HG02943 (cell line): ENCODE results near the gene FAM78A.

ENCODE experiments used
- ATAC-seq: cut with Tn5 transposase; IDR thresholded peaks from one replicate; pipeline ENCODE4 v1.9.1; 2021; ENCODE audit warnings: mild to moderate bottlenecking, low read depth, moderate library complexity; ENCODE audit not compliant: unreplicated experiment

FAM78A gene, protein sequence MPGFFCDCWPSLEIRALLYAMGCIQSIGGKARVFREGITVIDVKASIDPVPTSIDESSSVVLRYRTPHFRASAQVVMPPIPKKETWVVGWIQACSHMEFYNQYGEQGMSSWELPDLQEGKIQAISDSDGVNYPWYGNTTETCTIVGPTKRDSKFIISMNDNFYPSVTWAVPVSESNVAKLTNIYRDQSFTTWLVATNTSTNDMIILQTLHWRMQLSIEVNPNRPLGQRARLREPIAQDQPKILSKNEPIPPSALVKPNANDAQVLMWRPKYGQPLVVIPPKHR

DNA sequence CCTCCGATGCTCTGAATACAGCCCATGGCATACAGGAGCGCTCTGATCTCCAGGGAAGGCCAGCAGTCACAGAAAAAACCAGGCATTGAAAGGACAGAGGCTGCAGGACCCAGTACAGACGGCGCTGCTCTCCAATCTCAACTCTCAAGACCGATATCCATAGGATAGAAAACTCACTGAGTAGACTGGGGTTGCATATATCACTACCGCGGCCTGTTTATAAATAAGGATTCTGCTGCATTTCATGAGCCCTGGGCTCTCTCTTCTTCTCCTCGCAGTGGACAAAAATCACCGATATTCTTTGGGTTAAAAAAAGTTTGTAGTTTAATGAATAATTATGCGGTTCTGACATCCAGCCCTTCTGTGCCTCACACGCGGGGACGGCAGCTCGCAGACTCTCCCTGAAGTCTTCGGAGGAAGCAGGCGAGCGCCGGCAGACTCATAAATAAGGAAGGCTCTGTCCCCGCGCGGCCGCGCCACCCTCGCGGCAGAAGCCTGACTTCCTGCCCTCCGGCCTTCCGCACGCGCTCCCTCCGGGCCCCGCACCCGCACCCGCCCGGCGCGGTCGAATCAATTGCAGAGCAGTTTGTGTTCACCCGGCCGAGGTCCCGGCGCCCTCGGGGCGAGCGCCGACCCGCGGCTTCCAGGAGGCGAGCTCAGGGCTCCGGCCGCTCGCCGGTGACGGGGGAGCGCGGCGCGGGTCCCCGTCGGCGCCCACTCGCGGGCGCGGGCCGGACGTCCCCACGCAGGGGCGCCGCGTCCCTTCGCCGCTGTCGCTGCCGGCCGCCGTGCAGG is at the start of gene FAM78A:
Gene FAM78A, minus strand, starts transcription at position 417 of the 795 bp plus-strand sequence. Its CDS starts 331 bp downstream, at position 86.
- no peak for ATAC-seq

DNA sequence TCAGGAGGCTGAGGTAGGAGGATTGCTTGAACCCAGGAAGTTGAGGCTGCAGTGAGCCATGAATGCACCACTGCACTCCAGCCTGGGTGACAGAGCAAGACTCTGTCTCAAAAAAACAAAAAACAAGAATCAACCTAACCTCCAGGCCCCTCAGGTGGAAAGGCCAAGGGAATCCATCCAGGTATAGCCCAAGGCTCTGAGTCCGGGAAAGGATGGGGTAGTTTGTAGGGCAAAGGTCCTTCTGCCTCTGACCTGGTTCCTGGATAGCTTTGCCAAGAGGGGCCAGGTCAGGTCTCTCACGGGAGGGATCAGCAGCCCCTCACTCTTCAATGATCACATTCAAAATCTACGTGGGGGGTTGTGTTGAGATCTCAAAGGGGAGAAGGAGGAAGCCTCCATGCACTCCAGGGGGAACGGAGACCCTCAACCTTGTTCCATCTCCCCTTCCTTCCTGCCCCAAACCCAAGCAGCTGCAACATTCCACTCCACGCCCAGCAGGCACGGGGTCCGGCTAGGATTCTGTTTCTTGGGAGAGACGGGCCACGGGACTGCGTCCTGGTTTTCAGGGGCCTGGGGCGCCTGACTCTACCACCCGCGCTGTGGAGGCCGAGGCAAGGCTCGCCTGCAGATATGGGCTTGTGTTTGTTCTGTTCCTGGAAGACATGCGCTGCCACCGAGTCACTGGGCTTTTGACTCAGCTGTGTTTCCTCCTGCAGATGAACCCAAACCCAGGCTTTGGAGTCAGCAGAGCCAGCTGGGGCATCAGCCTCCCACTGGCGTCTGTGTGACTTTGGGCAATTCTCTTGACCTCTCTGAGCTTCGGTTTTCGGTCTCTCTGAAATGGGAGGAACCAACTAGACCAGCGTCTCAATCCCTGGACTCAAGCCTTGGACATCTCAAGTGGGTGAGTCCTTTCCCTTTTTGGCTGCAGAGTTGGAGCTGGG is 48.7 kb upstream of the FAM78A start:
- ATAC-seq, result no peak

DNA sequence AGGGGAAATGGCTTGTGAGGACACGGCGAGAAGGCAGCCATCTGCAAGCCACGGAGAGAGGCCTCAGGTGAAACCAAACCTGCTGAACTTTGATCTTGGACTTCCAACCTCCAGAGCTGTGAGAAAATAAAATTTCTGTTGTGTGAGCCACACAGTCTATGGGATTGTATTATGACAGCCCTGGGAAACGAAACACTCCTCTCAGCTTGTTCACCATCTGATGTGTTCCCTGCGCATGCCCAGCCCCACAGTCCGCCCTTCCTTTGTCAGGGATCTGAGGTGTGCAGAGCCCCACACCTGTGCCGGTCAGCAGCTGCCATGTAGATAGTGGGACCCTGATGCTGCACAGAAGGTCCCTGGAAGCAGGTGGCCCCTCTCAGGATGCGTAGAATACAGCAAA is 47.3 kb upstream of the FAM78A start:
- ATAC-seq, result no peak

DNA sequence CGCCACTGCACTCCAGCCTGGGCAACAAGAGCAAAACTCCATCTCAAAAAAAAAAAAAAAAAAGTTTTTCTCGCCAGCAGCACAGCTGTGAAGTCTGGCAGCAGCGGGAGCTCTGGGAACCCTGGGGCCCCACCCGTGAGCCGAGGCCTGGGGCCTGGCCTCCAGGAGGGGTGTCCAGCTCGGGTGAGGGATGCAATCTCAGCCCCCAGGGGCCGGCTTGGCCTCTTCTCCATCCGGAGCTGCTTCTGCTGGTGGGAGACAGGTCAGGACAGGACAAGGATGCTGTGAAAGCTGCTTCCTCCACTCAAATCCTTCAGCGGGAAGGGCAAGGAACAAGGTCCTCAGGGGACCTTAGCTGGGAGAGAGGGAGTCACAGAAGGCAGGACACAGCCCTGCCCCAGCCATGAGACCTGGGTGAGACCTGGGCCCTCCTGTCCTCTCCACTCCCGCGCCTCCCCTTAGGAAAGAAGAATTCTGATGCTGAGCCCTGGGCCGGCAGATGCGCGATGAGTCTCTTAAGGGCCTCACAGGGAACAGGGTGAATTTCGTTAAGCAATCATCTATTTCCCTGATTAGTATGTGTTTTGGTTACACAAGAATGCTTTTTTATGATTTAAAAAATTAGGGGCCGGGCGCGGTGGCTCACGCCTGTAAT is 43.8 kb upstream of the FAM78A start:
- ATAC-seq, result no peak

DNA sequence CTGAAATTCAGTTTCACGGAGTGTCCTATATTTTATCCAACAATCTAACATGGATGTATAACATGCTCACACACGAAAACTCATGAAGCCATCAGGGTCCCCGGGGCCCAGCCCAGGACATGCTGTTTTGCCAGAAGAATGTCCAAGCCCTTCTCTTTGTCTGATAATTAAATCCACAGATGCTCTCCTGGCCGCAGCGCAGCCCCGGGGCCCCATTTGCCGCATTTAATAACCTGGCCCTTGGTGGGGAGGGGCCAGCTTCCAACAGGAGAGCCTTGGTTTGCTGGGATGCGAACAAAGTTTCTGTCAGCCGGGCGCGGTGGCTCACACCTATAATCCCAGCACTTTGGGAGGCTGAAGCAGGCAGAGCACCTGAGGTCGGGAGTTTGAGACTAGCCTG is 43.2 kb upstream of the FAM78A start:
- no peak for ATAC-seq

DNA sequence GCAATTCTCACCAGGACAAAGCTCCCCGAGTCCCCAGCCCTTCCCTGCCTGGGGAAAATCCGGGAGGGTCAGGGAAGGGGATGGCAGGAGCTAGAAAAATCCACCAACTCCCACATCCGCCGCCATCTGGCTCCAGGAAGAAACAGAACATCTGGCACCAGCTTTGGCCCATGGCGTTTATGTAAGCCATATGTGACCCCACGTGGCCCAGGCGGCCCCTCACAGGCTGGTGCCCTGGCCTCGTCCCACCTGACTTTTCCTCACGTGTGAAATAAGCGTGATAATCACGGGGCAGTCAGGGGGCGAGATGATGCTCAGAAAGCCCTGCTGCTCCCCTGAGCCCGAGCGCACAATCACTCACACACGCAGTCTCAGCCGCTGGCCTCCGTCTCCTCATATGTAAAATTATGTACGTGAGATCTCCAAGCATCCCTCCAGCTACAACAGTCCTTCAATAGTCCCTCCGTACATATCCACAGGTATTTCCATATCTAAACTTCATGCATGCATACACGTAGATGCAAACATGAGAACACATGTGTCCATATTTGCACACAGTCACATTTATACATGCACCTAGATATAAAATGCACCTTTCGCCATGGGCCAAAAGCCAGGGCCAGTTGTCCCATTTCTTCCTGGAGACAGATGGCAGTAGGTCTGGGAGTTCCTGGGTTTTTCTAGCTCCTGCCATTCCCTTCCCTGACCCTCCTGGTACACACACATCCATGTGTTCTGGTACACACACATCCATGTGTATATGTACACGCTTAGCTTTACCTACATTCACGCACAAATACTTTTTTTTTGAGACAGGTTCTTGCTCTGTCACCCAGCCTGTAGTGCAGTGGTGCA is 42.1 kb upstream of the FAM78A start:
- no peak for ATAC-seq

DNA sequence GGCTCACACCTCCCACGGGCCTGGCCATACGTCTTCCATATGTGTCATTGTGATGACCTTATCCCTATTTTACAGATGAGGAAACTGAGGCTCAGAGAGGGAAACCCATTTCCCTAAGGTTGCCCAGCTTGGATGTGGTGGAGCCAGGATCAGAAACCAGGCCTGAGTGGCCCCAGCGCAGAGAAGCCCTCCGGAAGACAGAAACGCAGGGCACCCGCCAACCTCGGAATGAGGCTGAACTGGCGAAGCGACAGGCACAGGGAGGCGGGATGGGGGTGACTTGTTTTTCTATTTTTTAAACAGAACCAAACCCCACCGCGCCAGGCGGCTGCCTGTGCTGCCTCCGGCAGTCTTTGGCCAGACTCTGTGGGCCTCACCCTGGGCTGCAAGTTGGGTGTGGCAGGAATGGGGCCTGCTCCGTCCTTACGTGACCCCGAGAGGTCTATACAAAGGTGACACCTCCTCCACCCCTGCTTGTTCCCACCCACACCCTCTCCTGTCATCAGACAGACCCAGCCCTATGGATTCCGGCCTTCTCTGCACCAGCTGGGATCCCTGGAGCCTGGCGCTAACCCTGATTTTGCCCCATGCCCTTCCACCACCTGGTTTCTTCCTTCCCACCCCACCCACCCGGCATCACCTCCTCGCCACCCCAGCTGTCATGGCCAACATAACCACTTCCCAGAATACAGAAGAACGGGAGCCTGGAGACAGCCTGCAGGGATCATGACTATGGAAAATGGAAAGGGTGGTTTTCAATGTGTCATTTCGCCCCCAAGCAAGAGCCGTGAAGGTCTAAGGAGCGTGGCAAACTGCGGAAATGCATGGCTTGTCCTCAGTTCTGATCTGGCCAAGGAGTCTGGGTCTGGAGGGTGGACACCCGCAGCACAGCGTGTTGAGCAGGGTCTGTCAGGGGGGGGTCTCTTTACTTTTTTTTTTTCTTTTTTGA is 36.8 kb upstream of the FAM78A start:
- ATAC-seq, result no peak

DNA sequence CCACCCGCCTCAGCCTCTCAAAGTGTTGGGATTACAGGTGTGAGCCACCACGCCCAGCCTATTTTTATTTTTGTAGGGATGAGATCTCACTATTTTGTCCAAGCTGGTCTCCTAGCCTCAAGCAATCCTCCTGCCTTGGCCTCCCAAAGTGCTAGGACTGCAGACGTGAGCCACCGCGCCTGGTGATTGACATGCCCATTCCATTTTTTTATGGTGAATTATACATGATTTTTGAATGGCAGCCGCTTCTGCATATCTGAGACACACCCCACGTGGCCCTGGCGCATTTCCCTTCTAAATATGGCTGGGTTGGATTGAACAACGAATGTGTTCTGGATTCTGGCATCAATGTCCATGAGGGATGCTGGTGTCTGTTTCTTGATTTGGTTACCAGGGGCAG is 35.9 kb upstream of the FAM78A start:
- ATAC-seq, result no peak

DNA sequence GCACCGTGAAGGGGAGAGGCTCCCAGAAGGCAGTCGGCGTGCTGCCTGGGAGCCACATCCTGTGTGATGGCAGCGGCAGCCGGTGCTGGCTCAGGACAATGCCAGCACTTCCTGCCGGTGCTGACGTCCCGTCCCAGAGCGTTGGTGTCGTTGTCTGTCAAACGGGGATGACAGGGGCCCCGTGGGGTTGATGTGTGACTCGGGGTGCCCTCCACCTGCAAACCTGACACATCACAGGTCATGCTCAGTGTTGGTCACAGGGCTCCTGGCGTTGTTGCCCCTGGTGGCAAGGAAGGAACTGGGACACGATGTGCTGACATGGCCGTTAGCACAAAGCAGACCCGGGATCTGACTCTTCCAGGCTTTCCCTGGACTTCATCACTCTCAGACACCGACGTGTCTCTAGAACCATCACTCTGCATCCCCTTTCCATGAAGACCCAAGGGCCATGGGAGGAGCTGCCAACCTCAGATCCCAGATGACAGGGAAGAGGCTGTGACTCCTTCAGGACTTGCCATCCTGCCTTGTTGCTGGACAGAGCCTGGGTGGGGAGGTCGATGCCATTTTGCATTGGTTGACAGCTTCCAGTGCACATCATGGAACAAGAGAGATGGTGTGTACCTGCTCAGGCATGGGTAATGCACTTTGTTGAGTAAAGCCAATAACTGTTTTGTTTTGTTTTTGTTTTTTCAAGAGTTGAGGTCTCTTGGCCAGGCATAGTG is 34.7 kb upstream of the FAM78A start:
- ATAC-seq, result no peak

DNA sequence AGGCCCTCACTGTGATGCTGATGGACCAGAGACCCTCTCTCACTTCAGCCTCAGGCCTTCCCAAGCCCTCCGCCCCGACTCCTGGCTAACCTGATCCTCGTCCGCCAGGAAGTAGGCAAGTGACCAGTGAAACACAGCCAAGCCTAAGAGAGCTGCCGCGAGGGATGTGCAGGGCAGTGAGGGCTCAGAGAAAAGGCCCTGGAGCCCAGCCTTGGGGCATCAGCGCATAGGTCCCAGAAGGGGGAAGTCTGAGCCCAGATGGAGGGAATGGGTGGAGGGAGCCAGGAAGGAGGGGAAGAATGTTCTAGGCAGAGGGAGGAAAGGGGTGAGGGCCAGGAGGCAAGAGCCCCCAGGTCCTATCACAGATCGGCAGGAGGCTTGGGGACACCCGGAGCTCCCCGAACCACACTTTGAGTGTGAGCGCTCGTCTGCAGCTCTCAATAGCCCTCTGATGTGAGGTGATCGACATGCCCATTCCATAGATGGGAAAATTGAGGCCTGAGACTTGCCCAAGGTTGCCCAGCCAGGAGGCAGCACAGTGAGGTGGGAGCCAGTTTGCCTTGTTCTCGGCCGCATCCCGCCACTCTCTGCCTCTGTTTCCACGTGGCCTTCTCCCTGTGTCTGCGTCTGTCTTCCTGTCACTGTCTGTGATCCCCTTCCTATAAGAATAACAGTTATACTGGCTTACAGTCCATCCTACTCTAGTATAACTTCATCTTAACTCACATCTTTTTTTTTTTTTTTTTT is 33.4 kb upstream of the FAM78A start:
- ATAC-seq, result no peak

DNA sequence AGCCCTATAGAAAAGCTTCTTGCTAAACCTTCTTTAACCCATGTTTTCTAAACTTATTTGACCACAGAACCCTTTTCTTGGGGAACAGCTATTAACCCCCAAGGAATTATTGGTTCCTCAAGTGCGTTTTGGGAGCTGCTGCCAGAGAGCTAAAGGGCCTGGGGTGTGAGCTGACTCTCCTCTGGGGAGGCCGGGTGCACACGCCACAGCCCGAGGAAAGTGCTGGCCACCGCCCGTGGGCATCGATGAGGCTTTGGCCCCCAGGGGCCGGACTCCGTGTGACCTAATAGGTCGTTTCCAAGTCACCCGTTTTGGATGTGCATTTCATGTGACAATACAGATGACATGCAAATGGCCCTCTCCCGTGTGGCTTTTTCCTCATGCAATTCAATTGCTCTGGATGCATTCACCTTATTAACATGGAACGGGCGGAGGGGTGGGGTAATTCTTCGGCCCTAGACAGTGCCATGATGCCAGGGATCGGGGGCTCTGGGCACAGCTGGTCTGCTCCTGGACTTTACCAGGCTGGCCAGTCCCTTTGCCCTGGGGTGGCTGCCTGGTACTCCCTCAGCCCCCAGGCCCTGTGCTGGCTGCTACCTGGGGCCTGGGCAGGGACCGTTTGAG is 32.7 kb upstream of the FAM78A start:
- ATAC-seq, result no peak

DNA sequence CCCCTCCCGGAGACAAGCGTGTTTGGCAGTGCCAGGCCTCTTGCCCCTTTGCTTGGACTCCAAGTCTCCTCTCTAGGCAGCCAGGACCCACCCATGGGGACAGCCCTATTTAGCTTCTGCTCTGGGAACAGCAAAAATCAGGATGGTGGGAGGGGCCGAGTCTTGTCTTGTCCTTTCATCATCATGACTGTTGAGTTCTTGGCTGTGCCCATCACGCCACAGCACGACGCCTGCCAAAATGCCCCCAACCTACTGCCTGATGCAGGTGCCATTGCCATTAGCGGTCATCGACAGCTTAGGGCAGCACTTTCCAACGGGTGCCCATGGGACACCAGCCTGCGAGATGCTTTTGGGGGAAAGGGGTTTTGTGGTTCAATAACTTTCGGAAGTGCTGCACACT is 32.1 kb upstream of the FAM78A start:
- ATAC-seq, result no peak

DNA sequence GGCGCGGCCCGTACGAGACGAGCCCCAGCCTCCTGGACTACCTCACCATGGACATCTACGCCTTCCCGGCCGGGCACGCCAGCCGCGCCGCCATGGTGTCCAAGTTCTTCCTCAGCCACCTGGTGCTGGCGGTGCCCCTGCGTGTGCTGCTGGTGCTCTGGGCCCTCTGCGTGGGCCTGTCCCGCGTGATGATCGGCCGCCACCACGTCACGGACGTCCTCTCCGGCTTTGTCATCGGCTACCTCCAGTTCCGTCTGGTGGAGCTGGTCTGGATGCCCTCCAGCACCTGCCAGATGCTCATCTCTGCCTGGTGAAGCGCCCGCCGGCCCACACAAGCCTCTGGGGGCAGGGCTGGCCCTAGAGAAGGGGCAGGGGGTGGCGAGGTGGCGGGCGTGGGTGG is 31.7 kb upstream of the FAM78A start:
- no peak for ATAC-seq

DNA sequence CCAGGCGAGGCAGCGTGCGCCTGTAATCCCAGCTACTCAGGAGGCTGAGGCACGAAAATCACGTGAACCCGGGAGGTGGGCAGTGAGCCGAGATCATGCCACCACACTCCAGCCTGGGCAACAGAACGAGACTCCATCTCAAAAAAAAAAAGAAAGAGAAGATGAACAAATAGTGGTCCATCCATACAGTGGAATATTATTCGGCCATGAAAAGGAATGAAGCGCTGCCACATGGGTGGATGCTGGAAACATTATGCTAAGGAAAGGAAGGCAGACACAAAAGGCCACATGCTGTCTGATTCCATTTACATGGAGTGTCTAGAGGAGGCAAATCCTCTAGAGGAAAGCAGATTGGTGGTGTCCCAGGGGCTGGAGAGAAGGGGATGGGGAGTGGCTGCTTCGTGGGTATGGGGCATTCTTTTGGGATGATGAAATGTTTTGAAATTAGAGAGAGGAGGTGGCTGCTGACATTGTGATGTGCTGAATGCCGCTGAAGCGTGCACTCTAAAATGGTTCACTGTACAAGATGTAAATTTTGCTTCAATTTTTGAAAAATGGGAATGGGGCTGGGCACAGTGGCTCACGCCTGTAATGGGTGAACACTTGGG is 30.2 kb upstream of the FAM78A start:
- ATAC-seq, result no peak

DNA sequence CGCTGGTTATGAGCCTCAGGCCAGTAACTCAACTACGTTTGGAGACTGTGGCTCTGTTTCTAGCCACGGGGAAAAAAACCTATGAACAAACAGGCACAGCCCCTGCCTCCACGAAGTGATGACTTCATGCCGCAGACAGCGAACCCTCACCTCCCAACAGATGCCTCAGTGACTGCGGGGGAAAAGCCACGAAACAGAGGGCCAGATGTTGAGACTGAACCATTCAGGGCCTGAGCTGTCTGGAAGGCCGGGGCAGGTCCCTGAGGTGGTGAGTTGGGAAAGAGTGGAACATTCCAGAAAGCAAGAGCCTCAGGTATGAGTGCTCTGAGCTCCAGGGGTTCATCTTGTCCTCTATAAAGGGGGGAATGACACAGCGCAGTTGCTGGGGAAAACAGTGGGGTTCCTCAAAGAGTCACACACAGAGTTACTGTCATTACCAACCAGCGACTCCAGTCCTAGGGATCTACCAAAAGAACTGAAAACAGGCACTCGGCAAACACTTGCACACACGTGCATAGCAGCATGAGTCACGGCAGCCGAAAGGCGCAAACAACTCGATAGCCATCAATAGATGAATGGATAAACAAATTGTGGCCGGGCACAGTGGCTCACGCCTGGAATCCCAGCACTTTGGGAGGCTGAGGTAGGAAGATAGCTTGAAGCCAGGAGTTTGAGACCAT is 28.5 kb upstream of the FAM78A start:
- no peak for ATAC-seq
